ENCODE data around the gene TSC22D1. TPM values are rescaled to one million over a fixed set of nuclear protein-coding genes. Genes with fewer than 3 reads are reported as not detected.

Gene TSC22D1
- polyA plus RNA-seq, 1 donor (not counting 4 experiments of a cell fraction or from before 2014, with no cell fraction given): 177 TPM

- H3K9me3 ChIP-seq (ENCODE audit: control insufficient read depth, low read depth, low read length): no peaks in the 10 kb centered on the region
- no peak overlapping the region for H3K4me2 ChIP-seq (ENCODE audit: control insufficient read depth, extremely low read depth, insufficient read depth, low read depth, low read length)
- H3K27ac ChIP-seq (ENCODE audit: control insufficient read depth, insufficient read depth, low read length): no peak overlapping the region
- no peaks in the 10 kb centered on the region for H3K9me1 ChIP-seq (ENCODE audit: control insufficient read depth, extremely low read depth, insufficient read depth, low read length)
- TF ChIP-seq EZH2 (IDR thresholded peaks at IDR 0.05; ENCODE audit: low read length): no peak
- TF ChIP-seq CTCF (optimal IDR thresholded peaks at IDR 0.05 in 1 of 3, IDR thresholded peaks at IDR 0.05 in 1 of 3, conservative IDR thresholded peaks at IDR 0.05 in 1 of 3; ENCODE audit: extremely low read depth in 1 of 3, insufficient read depth in 2 of 3, low read length in 3 of 3): no peak
- no peaks in the 10 kb centered on the region for H3K79me2 ChIP-seq (ENCODE audit: control insufficient read depth, insufficient read depth, low read length)
- no peaks in the 10 kb centered on the region for H4K20me1 ChIP-seq (ENCODE audit: control insufficient read depth, extremely low read depth, insufficient read depth, low read length)
- H3K4me3 ChIP-seq (ENCODE audit: control insufficient read depth in 2 of 3, extremely low read depth in 1 of 3, insufficient read depth in 2 of 3, low read depth in 1 of 3, low read length in 3 of 3): no peak overlapping the region
- no peak for DNase-seq (ENCODE audit: low read depth, low spot score)
- dilution Hi-C loops (cut with MboI; ENCODE audit: extremely low pct_ligation_motif_present, low sequenced_read_pairs): loop anchor here (10.0 kb wide), 1 partner anchor 548 kb away; no protein-coding TSS in a partner anchor
- H3K27me3 ChIP-seq (ENCODE audit: control insufficient read depth, extremely low read depth, insufficient read depth, low read length): no peaks in the 10 kb centered on the region
- no peak for FAIRE-seq
- H2AFZ ChIP-seq (ENCODE audit: control insufficient read depth, low read length): no peak overlapping the region
- no peaks in the 10 kb centered on the region for H3K4me1 ChIP-seq (ENCODE audit: control insufficient read depth, extremely low read depth, insufficient read depth, low read length)
- no peak overlapping the region for H3K9ac ChIP-seq (ENCODE audit: control insufficient read depth, extremely low read depth, insufficient read depth, low read length)
- H3K36me3 ChIP-seq (ENCODE audit: control insufficient read depth in 2 of 2, extremely low read depth in 1 of 2, insufficient read depth in 2 of 2, low read length in 2 of 2): no peaks in the 10 kb centered on the region
Observed at GRCh38 chr13:44453069-44453468, 123.1 kb downstream of the TSC22D1 start.

GRCh38 chr13:44452418-44452817 lies 123.7 kb downstream of the TSC22D1 start:
- H3K9me1 ChIP-seq (ENCODE audit: control insufficient read depth, extremely low read depth, insufficient read depth, low read length): no peaks in the 10 kb centered on the region
- DNase-seq (ENCODE audit: low read depth, low spot score) (no peak), FAIRE-seq (no peak)
- dilution Hi-C loops (cut with MboI; ENCODE audit: extremely low pct_ligation_motif_present, low sequenced_read_pairs): loop anchor here (10.0 kb wide), 1 partner anchor 548 kb away; no protein-coding TSS in a partner anchor
- no peak overlapping the region for H2AFZ ChIP-seq (ENCODE audit: control insufficient read depth, low read length)
- no peaks in the 10 kb centered on the region for H3K27me3 ChIP-seq (ENCODE audit: control insufficient read depth, extremely low read depth, insufficient read depth, low read length)
- no peak overlapping the region for H3K27ac ChIP-seq (ENCODE audit: control insufficient read depth, insufficient read depth, low read length)
- no peaks in the 10 kb centered on the region for H4K20me1 ChIP-seq (ENCODE audit: control insufficient read depth, extremely low read depth, insufficient read depth, low read length)
- no peak overlapping the region for H3K9ac ChIP-seq (ENCODE audit: control insufficient read depth, extremely low read depth, insufficient read depth, low read length)
- H3K36me3 ChIP-seq (ENCODE audit: control insufficient read depth in 2 of 2, extremely low read depth in 1 of 2, insufficient read depth in 2 of 2, low read length in 2 of 2): no peaks in the 10 kb centered on the region
- H3K4me3 ChIP-seq (ENCODE audit: control insufficient read depth in 2 of 3, extremely low read depth in 1 of 3, insufficient read depth in 2 of 3, low read depth in 1 of 3, low read length in 3 of 3): no peak overlapping the region
- H3K79me2 ChIP-seq (ENCODE audit: control insufficient read depth, insufficient read depth, low read length): no peaks in the 10 kb centered on the region
- no peaks in the 10 kb centered on the region for H3K9me3 ChIP-seq (ENCODE audit: control insufficient read depth, low read depth, low read length)
- TF ChIP-seq EZH2 (IDR thresholded peaks at IDR 0.05; ENCODE audit: low read length) (no peak), CTCF (optimal IDR thresholded peaks at IDR 0.05 in 1 of 3, IDR thresholded peaks at IDR 0.05 in 1 of 3, conservative IDR thresholded peaks at IDR 0.05 in 1 of 3; ENCODE audit: extremely low read depth in 1 of 3, insufficient read depth in 2 of 3, low read length in 3 of 3) (no peak)
- H3K4me2 ChIP-seq (ENCODE audit: control insufficient read depth, extremely low read depth, insufficient read depth, low read depth, low read length): no peak overlapping the region
- no peaks in the 10 kb centered on the region for H3K4me1 ChIP-seq (ENCODE audit: control insufficient read depth, extremely low read depth, insufficient read depth, low read length)

All from keratinocyte (primary cell).